Esophagus squamous epithelium (tissue), 4 donors: ENCODE measurements around the gene PRSS16.

Experiments
- POLR2A ChIP-seq, 4 donors: fragments of 450-650 bp; IDR thresholded peaks; one replicate each; pipeline ENCODE4 v1.6.1; 2017; ENCODE audit warnings: antibody characterized with exemption in 4 of 4, mild to moderate bottlenecking in 4 of 4, moderate library complexity in 3 of 4
- TF ChIP-seq, protein P1 (sequence below), 6 experiments: fragments of 450-650 bp in 4 of 6; fragments of 200-600 bp in 2 of 6; sonication (generic) in 2 of 6; IDR thresholded peaks; one replicate each; pipeline ENCODE4 v1.5.1; 2016 to 2019; ENCODE audit warnings: antibody characterized with exemption in 6 of 6, mild to moderate bottlenecking in 4 of 6, moderate library complexity in 4 of 6

DNA sequence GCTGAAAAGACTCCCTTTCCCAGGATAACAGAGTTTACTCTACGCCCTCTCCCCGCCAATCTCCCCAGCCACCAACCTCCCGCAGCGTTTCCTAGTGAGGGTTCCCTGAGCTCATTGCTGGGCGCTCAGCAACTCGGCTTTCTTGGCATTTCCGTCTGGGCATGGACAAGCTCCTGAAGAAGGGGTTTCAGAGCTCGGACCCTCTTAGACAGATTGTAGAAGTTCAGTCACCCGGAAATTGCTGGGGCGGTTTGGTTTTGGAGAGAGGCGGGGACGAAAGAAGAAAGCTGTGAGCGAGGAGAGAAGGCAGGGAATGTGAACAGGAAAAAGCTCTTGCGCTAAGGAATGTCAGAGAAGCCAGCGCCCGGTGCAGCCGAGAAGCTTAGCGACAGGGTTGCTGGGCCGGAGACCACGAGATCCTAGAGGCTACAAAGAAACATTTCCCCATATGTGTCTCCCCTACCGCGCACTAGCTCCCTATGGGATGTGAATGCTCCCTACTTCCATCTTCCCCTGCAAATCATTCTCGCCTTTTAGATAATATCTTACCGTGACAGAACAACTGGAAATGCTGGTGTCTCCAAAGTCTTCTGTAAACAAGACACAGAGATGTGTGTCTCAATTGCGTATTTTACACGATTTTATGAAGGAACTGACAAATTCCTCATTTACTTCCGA is 48.7 kb downstream of the PRSS16 start:
- TF ChIP-seq, protein P1, sequence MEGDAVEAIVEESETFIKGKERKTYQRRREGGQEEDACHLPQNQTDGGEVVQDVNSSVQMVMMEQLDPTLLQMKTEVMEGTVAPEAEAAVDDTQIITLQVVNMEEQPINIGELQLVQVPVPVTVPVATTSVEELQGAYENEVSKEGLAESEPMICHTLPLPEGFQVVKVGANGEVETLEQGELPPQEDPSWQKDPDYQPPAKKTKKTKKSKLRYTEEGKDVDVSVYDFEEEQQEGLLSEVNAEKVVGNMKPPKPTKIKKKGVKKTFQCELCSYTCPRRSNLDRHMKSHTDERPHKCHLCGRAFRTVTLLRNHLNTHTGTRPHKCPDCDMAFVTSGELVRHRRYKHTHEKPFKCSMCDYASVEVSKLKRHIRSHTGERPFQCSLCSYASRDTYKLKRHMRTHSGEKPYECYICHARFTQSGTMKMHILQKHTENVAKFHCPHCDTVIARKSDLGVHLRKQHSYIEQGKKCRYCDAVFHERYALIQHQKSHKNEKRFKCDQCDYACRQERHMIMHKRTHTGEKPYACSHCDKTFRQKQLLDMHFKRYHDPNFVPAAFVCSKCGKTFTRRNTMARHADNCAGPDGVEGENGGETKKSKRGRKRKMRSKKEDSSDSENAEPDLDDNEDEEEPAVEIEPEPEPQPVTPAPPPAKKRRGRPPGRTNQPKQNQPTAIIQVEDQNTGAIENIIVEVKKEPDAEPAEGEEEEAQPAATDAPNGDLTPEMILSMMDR (IDR thresholded peaks at IDR 0.05) = no peak
- TF ChIP-seq POLR2A (IDR thresholded peaks at IDR 0.05) = no peak
